HepG2 (cell line): ENCODE measurements around the gene TEDC2. TPM values are rescaled to one million over a fixed set of nuclear protein-coding genes. Genes with fewer than 3 reads are reported as not detected.

ENCODE experiments used
- FOXJ3 ChIP-seq: sonication (generic); formaldehyde crosslinking; IDR thresholded peaks from 2 replicates; pipeline ENCODE4 v1.4.0; 2020; ENCODE audit warnings: missing genetic modification reagents, mild to moderate bottlenecking, borderline replicate concordance
- HCFC1 ChIP-seq: fragments of 150-350 bp; IDR thresholded peaks from 2 replicates; pipeline ENCODE4 v1.6.1; 2014; ENCODE audit warnings: low read depth, low read length
- HDAC2 ChIP-seq: sonication (generic); formaldehyde crosslinking; IDR thresholded peaks from 2 replicates; pipeline ENCODE4 v1.4.0; 2020; ENCODE audit warnings: missing genetic modification reagents
- KLF12 ChIP-seq: sonication (generic); formaldehyde crosslinking; IDR thresholded peaks from 2 replicates; pipeline ENCODE4 v1.4.0; 2020; ENCODE audit warnings: missing genetic modification reagents, borderline replicate concordance
- MAFK ChIP-seq, 2 experiments: IDR thresholded peaks in 1 of 2; conservative IDR thresholded peaks in 1 of 2; 2 replicates each; pipeline ENCODE4 v1.6.1; 2011; ENCODE audit warnings: improper control_type of control experiment in 2 of 2, low read length in 2 of 2
- MYC ChIP-seq: sonication (generic); formaldehyde crosslinking; IDR thresholded peaks from 2 replicates; pipeline ENCODE4 v1.9.0; 2021; ENCODE audit warnings: missing genetic modification reagents, borderline replicate concordance
- PHF20 ChIP-seq: sonication (generic); formaldehyde crosslinking; IDR thresholded peaks from 2 replicates; pipeline ENCODE4 v1.5.0; 2020; ENCODE audit warnings: mild to moderate bottlenecking, missing genetic modification reagents
- SPEN ChIP-seq: sonication (generic); formaldehyde crosslinking; IDR thresholded peaks from 2 replicates; pipeline ENCODE4 v1.5.1; 2020; ENCODE audit warnings: low read depth, mild to moderate bottlenecking, missing genetic modification reagents
- SRY ChIP-seq: sonication (generic); formaldehyde crosslinking; IDR thresholded peaks from 2 replicates; pipeline ENCODE4 v1.8.0; 2022; ENCODE audit warnings: mild to moderate bottlenecking, missing genetic modification reagents
- SSRP1 ChIP-seq: IDR thresholded peaks from 2 replicates; pipeline ENCODE4 v1.6.1; 2016; ENCODE audit warnings: control low read depth
- TCF7L2 ChIP-seq: IDR thresholded peaks from 2 replicates; pipeline ENCODE4 v1.6.1; 2011; ENCODE audit warnings: mild to moderate bottlenecking, low read depth, low read length, moderate library complexity
- ZFP41 ChIP-seq: sonication (generic); formaldehyde crosslinking; IDR thresholded peaks from 2 replicates; pipeline ENCODE4 v1.4.0; 2020; ENCODE audit warnings: mild to moderate bottlenecking, missing genetic modification reagents, borderline replicate concordance
- ZKSCAN1 ChIP-seq: fragments of 150-350 bp; IDR thresholded peaks from 2 replicates; pipeline ENCODE4 v1.6.1; 2014; ENCODE audit warnings: low read length
- ZNF720 ChIP-seq: sonication (generic); formaldehyde crosslinking; IDR thresholded peaks from 2 replicates; pipeline ENCODE4 v1.4.0; 2020; ENCODE audit warnings: missing genetic modification reagents
- polyA plus RNA-seq, 8 experiments: library from polyadenylated mRNA; depleted of rRNA in 3 of 8; stranded (reverse) in 7 of 8; unstranded in 1 of 8; fragments of >200 nt; fragmentation: Illumina TruSeq in 4 of 8; extraction: Trizol in 4 of 8; gene quantifications; 2 replicates each; pipeline versions ENCODE4 v1.2.1 to v1.2.3, GENCODE V29; 2011 to 2016; ENCODE audit warnings: low read depth in 4 of 8, missing spikeins in 1 of 8, mixed read lengths in 1 of 8; ENCODE audit not compliant: insufficient read depth in 1 of 8
- total RNA-seq, 5 experiments: library from RNA; depleted of rRNA; stranded (reverse); fragments of >200 nt; fragmentation: Illumina TruSeq; extraction: Trizol; gene quantifications; 2 replicates each; pipeline ENCODE4 v1.2.3, GENCODE V29; 2016; ENCODE audit warnings: low read depth in 1 of 5
- TF ChIP-seq, protein P1 (sequence below): sonication (generic); formaldehyde crosslinking; conservative IDR thresholded peaks from 2 replicates; pipeline ENCODE4 v1.8.0; 2022; ENCODE audit warnings: missing genetic modification reagents
- TF ChIP-seq, protein P2 (sequence below): sonication (generic); formaldehyde crosslinking; IDR thresholded peaks from 2 replicates; pipeline ENCODE4 v1.4.0; 2020; ENCODE audit warnings: missing genetic modification reagents, borderline replicate concordance
- TF ChIP-seq, protein P3 (sequence below): sonication (generic); formaldehyde crosslinking; IDR thresholded peaks from 2 replicates; pipeline ENCODE4 v1.5.0; 2020; ENCODE audit warnings: mild to moderate bottlenecking, missing genetic modification reagents, borderline replicate concordance
- TF ChIP-seq, protein P4 (sequence below): IDR thresholded peaks from 2 replicates; pipeline ENCODE4 v1.6.1; 2012; ENCODE audit warnings: inconsistent platforms

TEDC2 gene
- total and polyA plus RNA-seq, 2 of the 13 experiments (the other 11 are each of a cell fraction or from before 2014, with no cell fraction given): 6.2 to 24.4 TPM

DNA sequence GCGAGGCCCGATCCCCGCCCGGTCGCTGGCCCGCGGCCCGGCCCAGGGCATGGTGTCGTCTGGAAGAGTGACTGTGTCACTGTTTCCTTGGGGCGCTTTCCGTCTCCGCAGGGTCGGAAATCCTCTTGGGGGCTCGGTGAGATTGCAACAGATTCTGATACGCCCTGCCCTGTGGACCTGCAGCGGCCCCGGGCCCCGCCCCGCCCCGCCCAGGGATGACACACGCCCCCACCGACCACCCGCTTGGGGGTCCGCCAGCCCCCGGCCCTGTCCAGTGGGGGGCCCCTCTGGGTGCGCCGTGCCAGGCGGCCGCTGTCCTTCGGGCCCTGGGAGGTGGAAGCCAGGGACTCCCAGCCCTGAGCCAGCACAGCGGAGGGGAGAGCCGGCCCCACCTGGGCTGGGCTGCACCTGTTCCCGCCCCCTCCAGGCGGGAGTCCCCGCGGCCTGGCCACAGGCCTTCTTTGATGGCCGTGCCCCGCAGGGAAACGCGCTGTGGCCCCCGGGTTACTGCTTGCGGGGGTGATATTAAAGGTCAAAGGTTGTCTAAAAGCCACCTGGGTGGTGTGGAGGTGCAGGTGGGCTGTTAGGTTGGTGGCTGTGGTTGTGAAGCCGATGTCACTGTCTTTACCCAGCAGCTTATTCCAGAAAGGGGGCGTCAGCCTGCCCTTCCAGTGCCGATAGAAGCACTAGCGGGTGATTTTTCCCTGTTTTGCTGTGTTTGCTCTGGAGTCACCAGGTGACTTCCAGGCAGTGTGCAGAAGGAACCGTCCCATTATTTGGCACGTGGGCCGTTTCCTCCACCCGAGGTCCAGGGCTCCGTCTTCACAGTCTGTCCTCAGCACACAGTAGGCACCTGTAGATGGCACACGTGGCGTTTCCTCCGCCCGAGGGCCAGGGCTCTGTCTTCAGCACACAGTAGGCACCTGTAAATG, 15.8 kb downstream of the TEDC2 start (continued):
- TF ChIP-seq, protein P1, sequence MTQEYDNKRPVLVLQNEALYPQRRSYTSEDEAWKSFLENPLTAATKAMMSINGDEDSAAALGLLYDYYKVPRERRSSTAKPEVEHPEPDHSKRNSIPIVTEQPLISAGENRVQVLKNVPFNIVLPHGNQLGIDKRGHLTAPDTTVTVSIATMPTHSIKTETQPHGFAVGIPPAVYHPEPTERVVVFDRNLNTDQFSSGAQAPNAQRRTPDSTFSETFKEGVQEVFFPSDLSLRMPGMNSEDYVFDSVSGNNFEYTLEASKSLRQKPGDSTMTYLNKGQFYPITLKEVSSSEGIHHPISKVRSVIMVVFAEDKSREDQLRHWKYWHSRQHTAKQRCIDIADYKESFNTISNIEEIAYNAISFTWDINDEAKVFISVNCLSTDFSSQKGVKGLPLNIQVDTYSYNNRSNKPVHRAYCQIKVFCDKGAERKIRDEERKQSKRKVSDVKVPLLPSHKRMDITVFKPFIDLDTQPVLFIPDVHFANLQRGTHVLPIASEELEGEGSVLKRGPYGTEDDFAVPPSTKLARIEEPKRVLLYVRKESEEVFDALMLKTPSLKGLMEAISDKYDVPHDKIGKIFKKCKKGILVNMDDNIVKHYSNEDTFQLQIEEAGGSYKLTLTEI: no peak
- no peak for TF ChIP-seq HCFC1
- TF ChIP-seq, protein P2, sequence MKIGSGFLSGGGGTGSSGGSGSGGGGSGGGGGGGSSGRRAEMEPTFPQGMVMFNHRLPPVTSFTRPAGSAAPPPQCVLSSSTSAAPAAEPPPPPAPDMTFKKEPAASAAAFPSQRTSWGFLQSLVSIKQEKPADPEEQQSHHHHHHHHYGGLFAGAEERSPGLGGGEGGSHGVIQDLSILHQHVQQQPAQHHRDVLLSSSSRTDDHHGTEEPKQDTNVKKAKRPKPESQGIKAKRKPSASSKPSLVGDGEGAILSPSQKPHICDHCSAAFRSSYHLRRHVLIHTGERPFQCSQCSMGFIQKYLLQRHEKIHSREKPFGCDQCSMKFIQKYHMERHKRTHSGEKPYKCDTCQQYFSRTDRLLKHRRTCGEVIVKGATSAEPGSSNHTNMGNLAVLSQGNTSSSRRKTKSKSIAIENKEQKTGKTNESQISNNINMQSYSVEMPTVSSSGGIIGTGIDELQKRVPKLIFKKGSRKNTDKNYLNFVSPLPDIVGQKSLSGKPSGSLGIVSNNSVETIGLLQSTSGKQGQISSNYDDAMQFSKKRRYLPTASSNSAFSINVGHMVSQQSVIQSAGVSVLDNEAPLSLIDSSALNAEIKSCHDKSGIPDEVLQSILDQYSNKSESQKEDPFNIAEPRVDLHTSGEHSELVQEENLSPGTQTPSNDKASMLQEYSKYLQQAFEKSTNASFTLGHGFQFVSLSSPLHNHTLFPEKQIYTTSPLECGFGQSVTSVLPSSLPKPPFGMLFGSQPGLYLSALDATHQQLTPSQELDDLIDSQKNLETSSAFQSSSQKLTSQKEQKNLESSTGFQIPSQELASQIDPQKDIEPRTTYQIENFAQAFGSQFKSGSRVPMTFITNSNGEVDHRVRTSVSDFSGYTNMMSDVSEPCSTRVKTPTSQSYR (CRISPR knock-in tag): no peak
- TF ChIP-seq KLF12 (CRISPR knock-in tag): peak; percentile 55; the same call in 1 of the 2 replicates
- TF ChIP-seq PHF20 (CRISPR knock-in tag): no peak
- TF ChIP-seq, protein P3, sequence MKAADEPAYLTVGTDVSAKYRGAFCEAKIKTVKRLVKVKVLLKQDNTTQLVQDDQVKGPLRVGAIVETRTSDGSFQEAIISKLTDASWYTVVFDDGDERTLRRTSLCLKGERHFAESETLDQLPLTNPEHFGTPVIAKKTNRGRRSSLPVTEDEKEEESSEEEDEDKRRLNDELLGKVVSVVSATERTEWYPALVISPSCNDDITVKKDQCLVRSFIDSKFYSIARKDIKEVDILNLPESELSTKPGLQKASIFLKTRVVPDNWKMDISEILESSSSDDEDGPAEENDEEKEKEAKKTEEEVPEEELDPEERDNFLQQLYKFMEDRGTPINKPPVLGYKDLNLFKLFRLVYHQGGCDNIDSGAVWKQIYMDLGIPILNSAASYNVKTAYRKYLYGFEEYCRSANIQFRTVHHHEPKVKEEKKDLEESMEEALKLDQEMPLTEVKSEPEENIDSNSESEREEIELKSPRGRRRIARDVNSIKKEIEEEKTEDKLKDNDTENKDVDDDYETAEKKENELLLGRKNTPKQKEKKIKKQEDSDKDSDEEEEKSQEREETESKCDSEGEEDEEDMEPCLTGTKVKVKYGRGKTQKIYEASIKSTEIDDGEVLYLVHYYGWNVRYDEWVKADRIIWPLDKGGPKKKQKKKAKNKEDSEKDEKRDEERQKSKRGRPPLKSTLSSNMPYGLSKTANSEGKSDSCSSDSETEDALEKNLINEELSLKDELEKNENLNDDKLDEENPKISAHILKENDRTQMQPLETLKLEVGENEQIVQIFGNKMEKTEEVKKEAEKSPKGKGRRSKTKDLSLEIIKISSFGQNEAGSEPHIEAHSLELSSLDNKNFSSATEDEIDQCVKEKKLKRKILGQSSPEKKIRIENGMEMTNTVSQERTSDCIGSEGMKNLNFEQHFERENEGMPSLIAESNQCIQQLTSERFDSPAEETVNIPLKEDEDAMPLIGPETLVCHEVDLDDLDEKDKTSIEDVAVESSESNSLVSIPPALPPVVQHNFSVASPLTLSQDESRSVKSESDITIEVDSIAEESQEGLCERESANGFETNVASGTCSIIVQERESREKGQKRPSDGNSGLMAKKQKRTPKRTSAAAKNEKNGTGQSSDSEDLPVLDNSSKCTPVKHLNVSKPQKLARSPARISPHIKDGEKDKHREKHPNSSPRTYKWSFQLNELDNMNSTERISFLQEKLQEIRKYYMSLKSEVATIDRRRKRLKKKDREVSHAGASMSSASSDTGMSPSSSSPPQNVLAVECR: peak; percentile 63
- peak; percentile 10; the same call in 1 of the 2 replicates for TF ChIP-seq MYC (CRISPR knock-in tag)
- no peak for TF ChIP-seq FOXJ3
- TF ChIP-seq, protein P4, sequence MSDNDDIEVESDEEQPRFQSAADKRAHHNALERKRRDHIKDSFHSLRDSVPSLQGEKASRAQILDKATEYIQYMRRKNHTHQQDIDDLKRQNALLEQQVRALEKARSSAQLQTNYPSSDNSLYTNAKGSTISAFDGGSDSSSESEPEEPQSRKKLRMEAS: peak; percentile 35; the same call in 1 of the 2 replicates
- TF ChIP-seq HDAC2: no peak; the same call in 1 of the 2 replicates
- no peak for TF ChIP-seq ZFP41
- TF ChIP-seq ZKSCAN1: peak; percentile 89
- no peak for TF ChIP-seq MAFK (conservative IDR thresholded peaks at IDR 0.05 in 1 of 2, IDR thresholded peaks at IDR 0.05 in 1 of 2; ENCODE audit: low read length in 2 of 2)
- TF ChIP-seq SRY (CRISPR knock-in tag): no peak
- no peak for TF ChIP-seq SSRP1 (CRISPR knock-in tag)
- no peak for TF ChIP-seq ZNF720 (CRISPR knock-in tag)
- peak; percentile 24; the same call in 1 of the 2 replicates for TF ChIP-seq SPEN (CRISPR knock-in tag)
- no peak for TF ChIP-seq TCF7L2
